GM21528 (cell line): Measurements from ENCODE around the gene EIF2S1.
"Not testable (repeated sequence)": the region's sequence is repeated elsewhere in the genome, so short reads cannot be mapped to it uniquely, and the experiment has no call there.

ENCODE experiments used
- ATAC-seq: cut with Tn5 transposase; IDR thresholded peaks from one replicate; pipeline ENCODE4 v1.9.1; 2021; ENCODE audit warnings: mild to moderate bottlenecking, moderate library complexity; ENCODE audit not compliant: unreplicated experiment, low FRiP score

Gene EIF2S1

DNA sequence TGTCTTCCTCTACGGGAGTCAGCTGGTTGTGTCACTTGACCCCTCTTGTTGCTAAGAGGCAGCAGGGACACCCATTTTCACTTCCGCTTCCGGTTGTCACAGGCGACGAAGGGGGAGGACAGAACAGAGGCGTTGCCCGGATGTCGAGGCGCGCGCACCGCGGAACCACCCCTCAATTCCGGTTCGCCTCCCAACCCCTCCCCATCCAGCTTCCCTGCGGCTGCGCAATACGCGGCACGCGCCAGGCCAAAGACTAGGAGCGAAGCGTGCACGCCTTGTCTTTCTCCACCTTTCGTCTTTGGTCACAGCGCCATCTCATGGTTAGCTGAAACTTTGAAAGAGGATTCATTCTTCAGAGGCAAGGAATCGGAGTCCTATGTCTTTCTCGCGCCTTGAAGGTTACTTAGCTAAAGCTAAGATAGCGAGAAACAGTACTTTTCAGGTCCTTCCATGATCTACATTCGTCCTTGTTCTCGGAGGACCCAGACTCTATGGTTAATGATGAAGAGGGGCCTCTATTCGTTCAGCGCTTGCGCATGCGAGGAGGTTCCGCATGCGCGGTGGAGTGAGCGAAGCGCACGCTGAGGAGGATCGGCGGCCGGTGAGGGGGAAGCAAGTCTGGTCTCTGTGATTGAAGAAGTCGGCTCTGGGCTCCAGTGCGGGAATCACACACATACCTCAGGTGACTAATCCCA is at the start of gene EIF2S1, which contains the start of gene ATP6V1D:
EIF2S1 (plus strand) TSS at position 554 of the 695 bp plus-strand sequence. CDS start 4,440 bp downstream, outside the sequence.
ATP6V1D (minus strand) TSS at position 30 of the 695 bp plus-strand sequence. CDS start 106 bp downstream, outside the sequence.
- ATAC-seq, result peak; percentile 90

DNA sequence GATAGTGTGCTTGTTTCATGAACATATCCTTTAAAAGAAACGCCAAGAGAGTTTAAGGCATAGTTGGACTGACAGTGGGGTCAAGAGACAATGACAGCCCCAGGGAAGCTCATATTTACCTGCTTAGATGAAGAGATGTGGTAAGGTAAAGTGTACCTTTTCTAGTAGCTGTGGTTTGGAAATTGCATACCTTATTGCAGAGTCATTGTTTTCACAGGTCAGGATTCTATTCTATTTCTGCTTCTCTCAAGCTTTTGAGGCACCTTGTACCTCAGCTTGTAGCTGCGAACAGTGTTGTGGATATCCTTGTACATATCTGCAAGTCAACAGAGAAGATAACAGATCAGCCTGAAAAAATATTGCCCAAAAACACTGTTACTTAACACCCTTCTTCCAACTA is 48.3 kb upstream of the EIF2S1 start:
- ATAC-seq, result no peak

DNA sequence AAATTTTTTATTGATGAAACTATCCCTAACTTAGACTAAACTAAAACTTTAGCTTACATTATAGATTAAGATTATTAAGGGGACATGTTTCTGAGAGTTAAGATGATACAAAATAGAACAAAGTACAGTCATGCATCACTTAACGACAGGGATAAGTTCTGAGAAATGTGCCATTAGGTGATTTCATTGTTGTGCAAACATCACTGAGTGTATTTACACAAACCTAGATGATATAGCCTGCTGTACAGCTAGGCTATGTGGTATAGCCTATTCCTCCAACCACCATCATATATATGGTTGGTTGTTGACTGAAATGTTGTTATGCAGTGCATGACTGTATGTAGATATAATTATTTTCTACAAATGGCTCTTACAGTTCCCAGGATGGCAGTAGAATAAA is 47.0 kb upstream of the EIF2S1 start:
- ATAC-seq, result no peak

DNA sequence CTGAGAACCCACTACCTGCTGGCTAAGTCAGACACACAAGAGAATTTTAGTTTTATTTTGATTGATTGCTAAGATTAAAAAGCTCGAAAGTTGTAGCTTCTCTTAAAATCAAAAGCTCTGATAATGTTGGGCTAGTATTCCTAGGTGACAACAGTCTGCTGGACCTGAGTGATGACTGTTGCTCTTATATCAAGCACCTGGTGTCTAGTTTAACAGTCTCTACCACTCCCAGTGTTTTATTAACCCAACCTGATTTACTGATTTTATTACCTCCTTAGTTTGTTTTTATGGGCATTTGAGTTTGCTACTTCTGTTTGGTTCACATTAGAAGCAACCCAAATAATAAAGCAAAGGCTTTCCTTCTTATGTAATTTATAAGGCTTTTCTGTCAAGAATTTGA is 42.3 kb upstream of the EIF2S1 start:
- no peak for ATAC-seq

DNA sequence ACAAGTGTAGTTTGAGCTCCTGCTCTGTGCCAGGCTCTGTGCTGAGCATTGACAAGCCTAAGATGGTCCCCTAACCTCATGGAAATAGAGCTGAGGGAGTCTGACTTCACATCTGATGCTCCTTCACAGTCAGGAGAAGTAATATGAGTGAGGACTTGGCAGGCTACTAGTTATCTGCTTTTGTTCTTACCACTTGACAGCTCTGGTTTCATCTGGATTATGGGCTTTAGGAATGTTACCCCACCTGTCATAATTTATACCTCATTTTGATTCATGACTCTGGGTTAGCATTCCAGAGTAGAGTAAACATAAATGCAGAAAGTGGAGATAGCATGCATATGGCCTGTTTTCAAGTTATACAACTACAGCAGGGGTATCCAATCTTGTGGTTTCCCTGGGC is 41.0 kb upstream of the EIF2S1 start:
- ATAC-seq, result no peak

DNA sequence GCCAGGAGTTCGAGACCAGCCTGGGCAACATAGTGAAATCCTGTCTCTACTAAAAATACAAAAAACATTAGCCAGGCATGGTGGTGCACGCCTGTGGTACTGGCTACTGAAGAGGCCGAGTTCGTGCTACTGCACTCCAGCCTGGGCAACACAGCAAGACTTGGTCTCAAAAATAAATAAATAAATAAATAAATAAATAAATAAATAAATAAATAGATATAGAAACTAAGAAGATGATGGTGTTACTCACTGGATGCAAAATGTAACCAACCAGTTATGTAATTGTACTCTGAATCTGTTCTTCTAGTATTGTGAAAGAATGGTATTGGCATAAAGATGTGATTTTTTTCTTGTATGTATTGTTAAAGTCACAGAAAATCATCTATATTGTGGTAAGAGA is 30.5 kb upstream of the EIF2S1 start:
- ATAC-seq, result not testable (repeated sequence)

DNA sequence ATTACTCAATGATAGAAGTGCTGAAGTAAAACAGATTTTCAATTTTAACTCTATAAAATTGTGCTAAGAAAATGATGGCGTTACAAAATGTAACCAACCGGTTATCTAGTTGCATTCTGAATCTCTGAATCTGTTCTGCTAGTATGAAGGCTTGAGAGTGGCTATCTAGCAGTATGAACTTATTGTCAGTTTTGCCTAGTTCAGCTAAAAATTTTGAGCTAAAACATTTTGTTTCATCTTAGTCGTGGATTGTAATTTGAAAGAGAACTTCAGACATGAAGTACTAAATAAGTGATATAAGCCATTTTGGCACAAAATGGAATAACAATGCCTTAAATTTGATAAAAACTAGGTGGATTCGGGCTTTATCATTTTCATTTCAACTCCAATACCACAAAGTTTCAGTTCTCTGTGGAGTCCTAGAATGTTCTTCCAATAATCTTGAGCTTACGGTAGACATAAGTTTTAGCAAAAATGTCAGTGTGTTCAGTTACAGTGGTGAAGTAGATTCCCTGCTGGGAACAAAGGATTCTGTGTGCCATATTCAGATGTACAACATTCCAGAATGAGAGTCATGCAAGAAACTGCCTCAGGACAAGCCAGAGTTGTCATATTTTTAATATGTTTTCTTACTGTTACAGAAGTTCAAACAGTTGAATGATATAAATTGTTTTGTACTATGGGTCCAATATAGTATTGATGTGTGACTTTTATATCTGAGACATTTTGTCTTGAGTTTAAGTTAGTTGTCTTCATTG is 28.6 kb upstream of the EIF2S1 start:
- ATAC-seq, result no peak

DNA sequence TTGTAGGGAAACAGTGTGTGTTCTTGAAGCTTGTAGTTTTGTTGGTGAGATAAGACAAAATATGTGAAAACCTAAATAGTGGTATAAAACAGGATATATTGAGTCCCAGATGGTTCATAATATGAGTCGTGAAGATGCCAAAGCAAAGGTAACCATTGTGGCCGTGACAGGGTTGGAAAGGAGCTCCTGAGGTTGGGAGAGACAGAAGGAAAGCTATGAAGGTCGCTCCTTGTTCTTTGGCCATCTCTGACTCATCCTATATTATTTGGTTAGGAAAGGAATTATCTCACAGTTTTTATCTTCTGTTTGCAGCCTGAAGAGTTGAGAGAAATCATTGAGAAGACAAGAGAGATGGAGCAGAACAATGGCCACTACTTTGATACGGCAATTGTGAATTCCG is 27.7 kb upstream of the EIF2S1 start:
- no peak for ATAC-seq

DNA sequence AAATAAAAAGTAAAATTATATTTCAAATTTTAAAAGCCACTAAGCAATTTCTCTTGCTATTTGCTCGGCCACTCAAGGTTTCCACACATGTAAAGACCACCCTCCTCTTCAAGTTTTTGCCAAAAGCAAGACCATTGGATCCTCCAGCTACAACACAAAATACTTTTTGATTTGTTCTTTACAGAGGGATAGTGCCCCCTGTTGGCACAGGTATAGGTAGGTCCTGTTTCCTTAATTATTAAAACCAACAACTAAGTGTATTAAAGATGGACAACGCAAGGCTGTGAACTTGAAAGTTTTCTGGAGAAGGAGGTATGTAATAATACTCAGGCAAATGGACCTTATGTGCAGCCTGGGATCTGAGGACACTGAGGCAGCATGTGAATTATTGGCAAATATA is 24.3 kb upstream of the EIF2S1 start:
- ATAC-seq, result no peak

DNA sequence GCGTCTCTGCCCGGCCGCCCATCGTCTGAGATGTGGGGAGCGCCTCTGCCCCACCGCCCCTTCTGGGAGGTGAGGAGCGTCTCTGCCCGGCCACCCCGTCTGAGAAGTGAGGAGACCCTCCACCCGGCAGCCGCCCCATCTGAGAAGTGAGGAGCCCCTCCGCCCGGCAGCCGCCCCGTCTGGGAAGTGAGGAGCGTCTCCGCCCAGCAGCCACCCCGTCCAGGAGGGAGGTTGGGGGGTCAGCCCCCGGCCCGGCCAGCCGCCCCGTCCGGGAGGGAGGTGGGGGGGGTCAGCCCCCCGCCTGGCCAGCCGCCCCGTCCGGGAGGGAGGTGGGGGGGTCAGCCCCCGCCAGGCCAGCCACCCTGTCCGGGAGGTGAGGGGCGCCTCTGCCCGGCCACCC is 18.9 kb upstream of the EIF2S1 start:
- ATAC-seq, result not testable (repeated sequence)

DNA sequence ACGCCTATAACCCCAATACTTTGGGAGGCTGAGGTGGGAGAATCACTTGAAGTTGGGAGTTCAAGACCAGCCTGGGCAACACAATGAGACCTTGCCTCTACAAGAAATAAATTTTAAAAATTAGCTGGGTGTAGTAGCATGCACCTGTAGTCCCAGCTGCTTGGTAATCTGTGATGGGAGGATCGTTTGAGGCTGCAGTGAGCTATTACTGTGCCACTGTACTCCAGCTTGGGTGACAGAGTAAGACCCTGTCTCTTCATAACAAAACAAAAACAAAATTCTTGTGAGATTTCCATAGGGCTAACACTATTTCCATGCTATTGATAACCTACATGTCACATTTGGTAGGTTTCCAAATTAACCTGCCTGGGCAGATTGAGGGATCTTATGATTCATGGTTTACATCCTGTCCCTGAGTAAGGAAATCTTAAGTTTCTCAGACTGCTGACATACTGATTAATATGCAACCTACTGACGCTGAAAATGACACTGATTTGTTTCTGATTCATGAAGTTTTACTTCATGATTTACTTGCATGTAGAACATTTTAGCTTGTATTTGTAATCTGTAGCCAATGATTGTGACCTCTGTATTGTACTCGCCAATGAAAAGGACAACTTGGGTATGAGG is 16.4 kb upstream of the EIF2S1 start:
- ATAC-seq, result no peak

DNA sequence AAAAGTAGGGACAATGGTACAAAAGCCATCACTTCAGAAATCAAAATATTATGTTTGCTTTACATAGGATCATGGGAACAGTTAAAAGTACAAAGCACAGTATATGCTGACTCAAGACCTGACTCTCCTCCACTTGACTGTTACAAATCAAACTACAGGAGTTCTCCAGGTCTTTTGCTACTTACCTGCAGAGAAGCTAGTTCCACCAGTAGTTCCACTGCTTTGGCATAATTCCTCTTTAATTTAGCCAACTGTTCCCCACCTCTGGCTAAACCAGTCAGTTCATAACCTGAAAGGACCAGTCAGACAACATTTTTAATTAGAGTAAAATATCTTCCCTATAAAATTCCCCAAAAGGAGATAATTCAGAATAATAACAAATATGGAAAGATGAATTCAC is 14.5 kb upstream of the EIF2S1 start:
- ATAC-seq, result no peak

DNA sequence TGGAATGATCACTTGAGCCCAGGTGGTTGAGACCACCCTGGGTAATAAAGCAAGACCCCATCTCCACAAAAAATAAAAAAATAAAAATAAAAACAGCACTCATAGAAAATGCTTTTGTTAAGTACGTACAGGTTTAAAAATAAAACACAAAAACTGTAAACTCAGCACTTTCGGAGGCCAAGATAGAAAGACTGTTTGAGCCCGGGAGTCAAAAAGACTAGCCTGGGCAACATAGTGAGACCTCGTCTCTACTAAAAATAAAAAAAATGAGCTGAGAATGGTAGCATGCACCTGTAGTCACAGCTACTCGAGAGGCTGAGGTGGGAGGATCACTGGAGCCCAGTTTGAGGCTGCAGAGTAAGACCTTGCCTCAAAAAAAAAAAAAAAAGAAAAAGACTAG is 8.1 kb upstream of the EIF2S1 start:
- ATAC-seq, result no peak

DNA sequence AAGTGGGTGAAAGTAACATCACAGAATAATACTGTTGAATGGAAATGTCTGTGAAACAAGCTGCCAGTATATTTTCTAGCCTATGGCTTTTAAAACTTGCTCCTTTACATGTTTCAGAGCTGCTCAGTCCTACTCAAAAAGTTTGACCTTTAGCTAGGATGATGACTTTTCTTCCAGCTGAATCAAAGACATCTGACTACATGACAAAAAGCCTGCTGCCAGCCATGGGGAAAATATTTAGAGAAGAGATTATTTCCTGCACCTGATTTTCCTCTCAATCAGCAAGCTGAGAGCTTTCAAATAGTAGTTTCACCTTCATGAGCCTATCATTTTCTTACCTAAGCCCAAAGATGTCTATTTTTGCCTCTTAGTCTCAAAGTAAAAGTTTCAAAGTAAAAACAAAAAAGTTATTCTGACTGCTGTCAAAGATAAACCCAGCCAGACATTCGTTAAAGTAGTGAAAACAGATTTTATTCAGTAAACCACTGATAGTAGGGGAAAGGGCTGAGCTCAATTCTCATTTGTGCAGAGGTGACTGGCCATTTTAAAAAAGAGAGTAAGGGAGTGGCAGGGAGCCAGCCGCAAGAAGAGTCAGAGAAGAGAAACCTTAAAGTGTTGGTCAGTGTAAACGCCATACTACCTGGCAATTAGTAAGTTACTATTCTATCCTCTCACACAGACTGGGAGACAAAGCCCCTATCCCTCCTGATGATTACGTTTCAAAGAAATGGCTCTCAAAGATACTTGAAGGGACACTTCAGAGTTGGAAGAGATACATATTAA is 2.8 kb upstream of the EIF2S1 start:
- ATAC-seq, result no peak

DNA sequence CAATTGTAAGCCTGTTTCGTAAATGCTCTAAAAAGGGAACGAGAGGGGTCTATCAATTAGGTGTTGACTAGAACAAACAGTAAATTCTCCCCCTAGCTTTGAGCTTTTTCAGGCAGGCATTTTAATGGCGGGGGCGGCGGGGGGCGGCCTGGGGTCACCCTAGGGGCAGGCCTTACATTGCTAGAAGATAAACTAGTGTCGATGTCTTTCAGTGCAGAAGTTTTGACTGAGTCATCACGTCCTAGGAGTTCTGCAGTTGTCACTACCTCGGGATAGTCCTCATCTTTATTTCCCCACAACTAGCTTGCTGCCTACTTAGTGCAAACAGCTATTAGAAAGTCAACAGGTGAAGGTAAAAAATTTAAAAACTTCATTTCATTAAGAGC is 2.2 kb upstream of the EIF2S1 start:
- no peak for ATAC-seq

DNA sequence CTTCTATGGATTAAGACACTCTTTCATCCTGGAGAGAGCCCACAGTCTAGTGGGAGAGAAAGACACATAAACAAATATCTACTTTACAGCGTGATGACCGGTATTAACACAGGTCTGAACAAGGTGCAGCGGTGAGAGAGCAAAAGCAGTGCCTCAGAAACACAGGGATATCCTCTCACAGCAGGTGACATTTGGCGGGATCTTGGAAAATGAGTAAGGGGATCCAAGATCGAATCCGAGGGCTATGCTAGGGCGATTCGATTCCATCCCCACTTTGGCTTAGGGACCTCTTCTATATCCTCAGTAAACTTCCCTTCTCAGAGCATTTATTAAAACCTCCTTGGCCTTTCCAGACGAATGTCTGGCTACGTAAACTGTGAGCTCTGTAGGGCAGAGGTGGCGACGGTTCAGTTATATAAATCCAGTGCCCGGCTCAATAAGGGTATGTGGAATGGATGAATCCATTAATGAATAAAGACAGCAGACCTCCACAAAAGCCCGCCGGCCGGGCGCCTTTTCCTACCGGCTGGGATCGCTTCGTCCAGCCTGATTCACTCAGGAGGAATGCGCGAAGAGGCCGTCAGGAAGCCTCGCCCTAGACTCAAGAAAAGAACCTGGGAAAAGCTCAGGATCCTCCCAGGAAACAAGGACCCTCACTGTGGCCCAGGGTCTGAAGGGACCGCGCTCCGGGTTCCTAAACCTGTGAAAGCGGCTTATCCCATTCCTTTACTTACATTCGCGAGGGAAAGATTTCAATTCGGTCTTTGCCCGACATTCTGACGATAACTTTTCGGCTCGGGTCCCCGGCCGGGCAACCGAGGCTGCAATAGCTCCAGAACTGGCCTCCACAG is 979 bp upstream of the EIF2S1 start:
- peak; percentile 1 for ATAC-seq

DNA sequence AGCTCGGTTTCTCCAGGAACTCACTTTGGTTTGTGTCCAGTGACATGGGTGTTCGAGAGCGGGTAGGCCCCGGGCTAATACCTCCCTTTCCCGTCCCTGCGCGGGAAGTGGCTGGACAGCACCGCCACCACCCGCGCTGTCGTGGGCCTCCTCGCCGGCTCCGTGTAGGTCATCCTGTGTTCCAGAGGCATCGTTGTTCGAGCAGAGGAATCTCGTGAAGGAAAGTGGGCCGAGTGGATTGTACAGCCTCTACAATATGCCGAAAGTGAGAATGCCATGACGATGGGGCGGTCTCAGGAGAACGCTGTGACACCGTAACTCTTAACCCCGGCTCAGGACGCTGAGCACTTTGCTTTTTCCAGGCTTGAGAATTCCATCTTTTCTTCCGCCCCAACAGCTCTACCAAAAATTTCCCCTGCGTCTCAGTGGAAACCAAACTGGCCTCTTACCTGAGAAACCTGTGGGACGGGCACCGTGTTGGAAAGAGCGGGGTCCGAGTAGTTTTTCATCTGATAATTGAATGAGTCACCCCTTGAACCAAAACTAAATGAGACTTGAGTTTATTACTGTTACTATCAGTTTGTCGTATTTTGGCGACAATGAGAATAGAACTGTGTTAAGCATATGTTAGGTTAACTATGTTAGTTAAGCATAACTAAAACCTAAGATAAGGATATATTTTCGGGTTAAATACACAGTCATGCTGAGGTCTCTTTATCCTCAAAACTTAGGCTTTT is 510 bp downstream of the EIF2S1 start:
- peak; percentile 27 for ATAC-seq

DNA sequence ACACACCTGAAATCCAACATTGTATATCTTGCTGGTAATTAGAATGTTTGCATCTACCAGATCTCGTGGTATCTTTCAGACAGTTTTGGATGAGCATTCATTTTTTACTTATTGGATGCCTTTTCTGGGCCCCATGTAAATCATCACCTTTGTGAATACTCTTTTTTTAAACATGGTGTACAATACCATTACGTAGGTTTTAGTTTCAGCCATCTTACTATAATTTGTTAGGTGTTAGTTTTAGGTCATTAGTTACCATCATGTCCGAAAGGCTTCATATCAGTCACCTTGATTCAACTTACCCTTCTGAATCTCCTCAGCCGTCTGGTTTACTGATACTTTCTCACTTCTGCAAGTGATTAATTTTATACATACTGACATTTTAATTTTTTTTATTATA is 5.3 kb downstream of the EIF2S1 start:
- no peak for ATAC-seq

DNA sequence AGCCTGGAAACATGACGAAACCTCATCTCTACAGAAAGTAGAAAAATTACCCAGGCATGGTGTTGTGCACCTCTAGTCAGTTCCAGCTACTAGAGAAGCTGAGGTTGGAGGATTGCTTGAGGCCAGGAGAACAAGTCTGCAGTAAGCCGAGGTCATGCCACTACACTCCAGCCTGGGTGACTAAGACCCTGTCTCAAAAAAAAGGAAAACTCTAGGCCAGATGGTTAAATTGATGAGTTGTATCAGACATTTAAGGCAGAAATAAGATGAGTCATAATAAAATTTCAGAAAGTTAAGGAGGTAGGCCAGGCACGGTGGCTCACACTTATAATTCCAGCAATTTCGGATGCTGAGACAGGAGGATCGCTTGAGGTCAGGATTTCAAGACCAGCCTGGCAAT is 10.7 kb downstream of the EIF2S1 start:
- no peak for ATAC-seq
